WTC11 (cell line): Measurements from ENCODE around the gene ZZZ3. TPM values are rescaled to one million over a fixed set of nuclear protein-coding genes. Genes with fewer than 3 reads are reported as not detected.
A peak's percentile ranks its signal among the peaks of the same experiment; 100 is the strongest.
"Not testable (repeated sequence)": the region's sequence is repeated elsewhere in the genome, so short reads cannot be mapped to it uniquely, and the experiment has no call there.

Experiments
- ATAC-seq: fragments of 200-7000 bp; cut with Tn5 transposase; 2 replicates; pipeline ENCODE4 v1.10.0; 2021; ENCODE audit warnings: mild to moderate bottlenecking, moderate library complexity
- CTCF ChIA-PET: fragments of 300-600 bp; sonication (Branson Sonifier 250); formaldehyde crosslinking; loops from one replicate; lab custom pipeline; 2021; ENCODE audit warnings: antibody characterized with exemption; lab: Charles Lee
- POLR2A ChIA-PET: fragments of 350-600 bp; sonication (Branson Sonifier 250); formaldehyde crosslinking; loops from one replicate; lab custom pipeline; 2021; ENCODE audit warnings: antibody characterized with exemption; lab: Charles Lee
- DNase-seq: peaks from one replicate; pipeline ENCODE4 v3.0.0; 2021; ENCODE audit warnings: low spot score
- H3K27ac Mint-ChIP-seq: 2 replicates; pipeline ENCODE4 v1.8.0; 2021; ENCODE audit warnings: mixed read lengths
- H3K27me3 Mint-ChIP-seq: 2 replicates; pipeline ENCODE4 v1.8.0; 2021; ENCODE audit warnings: low read depth, mild to moderate bottlenecking, moderate library complexity, mixed read lengths
- H3K36me3 Mint-ChIP-seq: 2 replicates; pipeline ENCODE4 v1.8.0; 2021; ENCODE audit warnings: mixed read lengths
- H3K4me1 Mint-ChIP-seq: 2 replicates; pipeline ENCODE4 v1.8.0; 2022; ENCODE audit warnings: mixed read lengths
- H3K4me3 Mint-ChIP-seq: 2 replicates; pipeline ENCODE4 v1.8.0; 2021; ENCODE audit warnings: mild to moderate bottlenecking, moderate library complexity, mixed read lengths
- H3K9me3 Mint-ChIP-seq: 2 replicates; pipeline ENCODE4 v1.8.0; 2021; ENCODE audit warnings: mixed read lengths
- AFF4 ChIP-seq: sonication (generic); formaldehyde crosslinking; IDR thresholded peaks from 2 replicates; pipeline ENCODE4 v1.8.1; 2023; ENCODE audit warnings: mild to moderate bottlenecking, missing genetic modification reagents, borderline replicate concordance
- CDX4 ChIP-seq: fragments of 250-450 bp; sonication (Bioruptor Pico); IDR thresholded peaks from 2 replicates; pipeline ENCODE4 v1.9.0; 2021; ENCODE audit warnings: moderate library complexity, mild to moderate bottlenecking, inconsistent platforms, borderline replicate concordance
- MLX ChIP-seq: sonication (generic); formaldehyde crosslinking; IDR thresholded peaks from 2 replicates; pipeline ENCODE4 v1.8.1; 2023; ENCODE audit warnings: mild to moderate bottlenecking, missing genetic modification reagents, moderate library complexity
- PREB ChIP-seq: sonication (generic); formaldehyde crosslinking; IDR thresholded peaks from 2 replicates; pipeline ENCODE4 v1.8.1; 2022; ENCODE audit warnings: mild to moderate bottlenecking, missing genetic modification reagents, moderate library complexity, borderline replicate concordance
- SMAD3 ChIP-seq: sonication (generic); formaldehyde crosslinking; IDR thresholded peaks from 2 replicates; pipeline ENCODE4 v1.8.0; 2022; ENCODE audit warnings: missing genetic modification reagents, mild to moderate bottlenecking, borderline replicate concordance
- STAT6 ChIP-seq: sonication (generic); formaldehyde crosslinking; conservative IDR thresholded peaks from 2 replicates; pipeline ENCODE4 v1.8.1; 2023; ENCODE audit warnings: mild to moderate bottlenecking, low read depth, missing genetic modification reagents, moderate library complexity
- TP53 ChIP-seq: sonication (generic); formaldehyde crosslinking; IDR thresholded peaks from 2 replicates; pipeline ENCODE4 v1.8.1; 2023; ENCODE audit warnings: mild to moderate bottlenecking, missing genetic modification reagents
- ZBTB43 ChIP-seq: sonication (generic); formaldehyde crosslinking; IDR thresholded peaks from 2 replicates; pipeline ENCODE4 v1.8.1; 2023; ENCODE audit warnings: mild to moderate bottlenecking, missing genetic modification reagents
- ZNF121 ChIP-seq: sonication (generic); formaldehyde crosslinking; IDR thresholded peaks from 2 replicates; pipeline ENCODE4 v1.8.0; 2023; ENCODE audit warnings: missing genetic modification reagents
- total RNA-seq: library from RNA; stranded (reverse); gene quantifications from 3 replicates; pipeline ENCODE4 v1.2.3, GENCODE V29; 2021

The ZZZ3 gene
- total RNA-seq, 1 experiment from 2014 or later = 43.5 TPM

GRCh38 chr1:77678660-77679610, 3.5 kb downstream of the ZZZ3 start (continued):
- no peak for TF ChIP-seq AFF4 (CRISPR knock-in tag)
- TF ChIP-seq TP53 (CRISPR knock-in tag) = no peak
- no peak for TF ChIP-seq MLX
- no peak for TF ChIP-seq PREB
- TF ChIP-seq STAT6 (CRISPR knock-in tag) = no peak
- TF ChIP-seq ZBTB43 (CRISPR knock-in tag) = no peak
- no peak for TF ChIP-seq SMAD3 (CRISPR knock-in tag)
- no peak for TF ChIP-seq CDX4 (CRISPR knock-in tag)

- TF ChIP-seq ZNF121 (CRISPR knock-in tag) = 0 out of 2 replicates have a peak, but pooled peaks have one; percentile 17
- H3K27me3 Mint-ChIP-seq, H3K4me3 Mint-ChIP-seq, H3K36me3 Mint-ChIP-seq, H3K27ac Mint-ChIP-seq, ATAC-seq, DNase-seq, H3K9me3 Mint-ChIP-seq, POLR2A ChIA-PET, CTCF ChIA-PET: not testable (repeated sequence)
- H3K4me1 Mint-ChIP-seq = peaks cover 37% of the 10 kb centered on the region
Observed at GRCh38 chr1:77674807-77675206, 7.7 kb downstream of the ZZZ3 start.
